Liver (tissue), 9 donors: ENCODE data around the gene SUPT16H. TPM values are rescaled to one million over a fixed set of nuclear protein-coding genes. Genes with fewer than 3 reads are reported as not detected.

Experiments used
- DNase-seq: peaks from one replicate; pipeline ENCODE4 v3.0.0-alpha.2; 2017; ENCODE audit warnings: low spot score
- H3K27ac ChIP-seq, 2 donors: one replicate each; pipeline ENCODE4 v1.7.0; 2013; ENCODE audit warnings: inconsistent platforms in 2 of 2, low read length in 2 of 2, control low read depth in 1 of 2, low read depth in 1 of 2, mild to moderate bottlenecking in 1 of 2
- H3K27me3 ChIP-seq, 4 donors: one replicate each; pipeline versions ENCODE4 v1.6.1 to v1.7.0; 2013; ENCODE audit warnings: low read length in 3 of 4, inconsistent platforms in 1 of 4, mild to moderate bottlenecking in 1 of 4, moderate library complexity in 1 of 4; ENCODE audit not compliant: control insufficient read depth in 4 of 4, insufficient read depth in 4 of 4
- H3K36me3 ChIP-seq, 4 donors: one replicate each; pipeline versions ENCODE4 v1.6.1 to v1.7.0; 2013; ENCODE audit warnings: low read length in 3 of 4, mild to moderate bottlenecking in 3 of 4, low read depth in 1 of 4, moderate library complexity in 1 of 4; ENCODE audit not compliant: control insufficient read depth in 4 of 4, insufficient read depth in 3 of 4
- H3K4me1 ChIP-seq, 4 donors: one replicate each; pipeline versions ENCODE4 v1.6.1 to v1.7.0; 2013; ENCODE audit warnings: low read length in 3 of 4, mild to moderate bottlenecking in 3 of 4, moderate library complexity in 1 of 4; ENCODE audit not compliant: control insufficient read depth in 4 of 4, insufficient read depth in 4 of 4
- H3K4me3 ChIP-seq, 3 donors: one replicate each; pipeline versions ENCODE4 v1.6.1 to v1.7.0; 2013; ENCODE audit warnings: low read length in 3 of 3, control low read depth in 1 of 3, low read depth in 1 of 3, mild to moderate bottlenecking in 1 of 3
- H3K9ac ChIP-seq, 2 donors: one replicate each; pipeline ENCODE4 v1.7.0; 2013; ENCODE audit warnings: low read length in 2 of 2, mild to moderate bottlenecking in 2 of 2, moderate library complexity in 2 of 2, control low read depth in 1 of 2, low read depth in 1 of 2
- H3K9me3 ChIP-seq, 4 donors: one replicate each; pipeline versions ENCODE4 v1.6.1 to v1.7.0; 2013; ENCODE audit warnings: low read length in 3 of 4; ENCODE audit not compliant: control insufficient read depth in 4 of 4
- ATF3 ChIP-seq: IDR thresholded peaks from 2 replicates; pipeline ENCODE4 v1.6.1; 2016; ENCODE audit warnings: antibody characterized with exemption
- EGR1 ChIP-seq, 2 donors: IDR thresholded peaks; 2 replicates each; pipeline ENCODE4 v1.6.1; 2016 to 2018; ENCODE audit warnings: antibody characterized with exemption in 2 of 2, low read depth in 2 of 2
- FOXA1 ChIP-seq: IDR thresholded peaks from 2 replicates; pipeline ENCODE4 v1.6.1; 2016; ENCODE audit warnings: antibody characterized with exemption
- FOXA2 ChIP-seq: IDR thresholded peaks from 2 replicates; pipeline ENCODE4 v1.6.1; 2016; ENCODE audit warnings: antibody characterized with exemption
- GABPA ChIP-seq, 2 donors: IDR thresholded peaks in 1 of 2; conservative IDR thresholded peaks in 1 of 2; 2 replicates each; pipeline ENCODE4 v1.6.1; 2016; ENCODE audit warnings: antibody characterized with exemption in 2 of 2, mild to moderate bottlenecking in 1 of 2, moderate library complexity in 1 of 2
- HNF4A ChIP-seq, 2 donors: conservative IDR thresholded peaks; 2 replicates each; pipeline ENCODE4 v1.6.1; 2016; ENCODE audit warnings: antibody characterized with exemption in 2 of 2, mild to moderate bottlenecking in 2 of 2
- HNF4G ChIP-seq: IDR thresholded peaks from 2 replicates; pipeline ENCODE4 v1.6.1; 2016; ENCODE audit warnings: antibody characterized with exemption
- JUND ChIP-seq, 2 donors: IDR thresholded peaks; 2 replicates each; pipeline ENCODE4 v1.6.1; 2016; ENCODE audit warnings: antibody characterized with exemption in 2 of 2
- MAX ChIP-seq: IDR thresholded peaks from 2 replicates; pipeline ENCODE4 v1.6.1; 2016; ENCODE audit warnings: antibody characterized with exemption
- NR2F2 ChIP-seq: IDR thresholded peaks from 2 replicates; pipeline ENCODE4 v1.6.1; 2016; ENCODE audit warnings: antibody characterized with exemption
- RAD21 ChIP-seq, 2 donors: IDR thresholded peaks; 2 replicates each; pipeline ENCODE4 v1.6.1; 2016; ENCODE audit warnings: antibody characterized with exemption in 2 of 2, mild to moderate bottlenecking in 2 of 2
- REST ChIP-seq: IDR thresholded peaks from 2 replicates; pipeline ENCODE4 v1.6.1; 2016; ENCODE audit warnings: antibody characterized with exemption, mild to moderate bottlenecking
- RXRA ChIP-seq, 2 donors: IDR thresholded peaks; 2 replicates each; pipeline ENCODE4 v1.6.1; 2017 to 2018; ENCODE audit warnings: antibody characterized with exemption in 2 of 2, mild to moderate bottlenecking in 1 of 2
- SP1 ChIP-seq: IDR thresholded peaks from 2 replicates; pipeline ENCODE4 v1.6.1; 2018; ENCODE audit warnings: antibody characterized with exemption, mild to moderate bottlenecking
- TAF1 ChIP-seq: conservative IDR thresholded peaks from 2 replicates; pipeline ENCODE4 v1.6.1; 2016; ENCODE audit warnings: antibody characterized with exemption, mild to moderate bottlenecking
- YY1 ChIP-seq: IDR thresholded peaks from 2 replicates; pipeline ENCODE4 v1.6.1; 2016; ENCODE audit warnings: antibody characterized with exemption, mild to moderate bottlenecking
- ZBTB33 ChIP-seq: IDR thresholded peaks from 2 replicates; pipeline ENCODE4 v1.6.1; 2016; ENCODE audit warnings: antibody characterized with exemption
- WGBS: extraction: QIAGEN DNeasy Blood & Tissue Kit; methylation state at CpG from one replicate; pipeline ENCODE4 v1.1.7; 2013; 5-methylcytosine and 5-hydroxymethylcytosine counted together
- polyA plus RNA-seq, 2 donors: library from polyadenylated mRNA; stranded (reverse) in 1 of 2; unstranded in 1 of 2; fragments of 200-250 nt in 1 of 2; fragments of >200 nt in 1 of 2; fragmentation: Nextera tagmentation in 1 of 2; extraction: Ambion mirVana in 1 of 2; gene quantifications; one replicate each; pipeline versions ENCODE4 v1.2.1 to v1.2.3, GENCODE V29; 2013 to 2015
- total RNA-seq, 2 donors: library from RNA; depleted of rRNA; stranded (reverse); fragments of >200 nt; gene quantifications; one replicate each; pipeline ENCODE4 v1.2.3, GENCODE V29; 2014
- TF ChIP-seq, protein P1 (sequence below): fragments of 150-350 bp; IDR thresholded peaks from 2 replicates; pipeline ENCODE4 v1.5.1; 2017; ENCODE audit warnings: improper control_type of control experiment, low read depth, low read length; ENCODE audit not compliant: missing input control
- donor health status: healthy.
- donor health status: healthy.
- donor health status: healthy.
- donor health status: healthy.
- donor health status: healthy.

Gene SUPT16H
- 10 to 100 TPM; 27.9 to 51.6 TPM for total RNA-seq
- 10 to 100 TPM; 18.6 to 19.8 TPM for polyA plus RNA-seq

- Histone ChIP-seq H3K9me3 (no peaks in the 10 kb centered on the region), H3K27me3 (no peaks in the 10 kb centered on the region), H3K9ac (peak within 1 kb of the TSS; percentile 66 to 83), H3K4me3 (peak within 1 kb of the TSS; percentile 69 to 98 (median 73)), H3K36me3 (peaks cover 0 to 12% (median 9%) of the 10 kb centered on the region in 4 donors), H3K4me1 (peaks cover 0 to 23% (median 17%) of the 10 kb centered on the region in 4 donors), H3K27ac (peak within 1 kb of the TSS; percentile 68 to 87)
- DNase-seq, result peak; percentile 91
- under 1% methylated on average over 54 of the region's 54 CpGs for WGBS
- TF ChIP-seq HNF4G, result peak; percentile 26
- no peak for TF ChIP-seq ATF3
- TF ChIP-seq REST, result no peak
- peak; percentile 39 for TF ChIP-seq TAF1
- peak; percentile 67 for TF ChIP-seq ZBTB33
- TF ChIP-seq, protein P1, sequence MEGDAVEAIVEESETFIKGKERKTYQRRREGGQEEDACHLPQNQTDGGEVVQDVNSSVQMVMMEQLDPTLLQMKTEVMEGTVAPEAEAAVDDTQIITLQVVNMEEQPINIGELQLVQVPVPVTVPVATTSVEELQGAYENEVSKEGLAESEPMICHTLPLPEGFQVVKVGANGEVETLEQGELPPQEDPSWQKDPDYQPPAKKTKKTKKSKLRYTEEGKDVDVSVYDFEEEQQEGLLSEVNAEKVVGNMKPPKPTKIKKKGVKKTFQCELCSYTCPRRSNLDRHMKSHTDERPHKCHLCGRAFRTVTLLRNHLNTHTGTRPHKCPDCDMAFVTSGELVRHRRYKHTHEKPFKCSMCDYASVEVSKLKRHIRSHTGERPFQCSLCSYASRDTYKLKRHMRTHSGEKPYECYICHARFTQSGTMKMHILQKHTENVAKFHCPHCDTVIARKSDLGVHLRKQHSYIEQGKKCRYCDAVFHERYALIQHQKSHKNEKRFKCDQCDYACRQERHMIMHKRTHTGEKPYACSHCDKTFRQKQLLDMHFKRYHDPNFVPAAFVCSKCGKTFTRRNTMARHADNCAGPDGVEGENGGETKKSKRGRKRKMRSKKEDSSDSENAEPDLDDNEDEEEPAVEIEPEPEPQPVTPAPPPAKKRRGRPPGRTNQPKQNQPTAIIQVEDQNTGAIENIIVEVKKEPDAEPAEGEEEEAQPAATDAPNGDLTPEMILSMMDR, result no peak
- TF ChIP-seq MAX, result peak; percentile 85
- peak in 1 of 2 donors; percentile 47 for TF ChIP-seq HNF4A (conservative IDR thresholded peaks at IDR 0.05)
- TF ChIP-seq YY1, result peak; percentile 86
- TF ChIP-seq FOXA2, result no peak
- TF ChIP-seq RAD21 (IDR thresholded peaks at IDR 0.05), result peak; percentile 37 to 41
- peak; percentile 94 to 98 for TF ChIP-seq GABPA (IDR thresholded peaks at IDR 0.05 in 1 of 2, conservative IDR thresholded peaks at IDR 0.05 in 1 of 2)
- peak; percentile 31 for TF ChIP-seq FOXA1
- TF ChIP-seq EGR1 (IDR thresholded peaks at IDR 0.05; ENCODE audit: low read depth in 2 of 2), result peak; percentile 71 to 86
- TF ChIP-seq SP1, result peak; percentile 81
- TF ChIP-seq JUND (IDR thresholded peaks at IDR 0.05), result no peak
- peak; percentile 92 for TF ChIP-seq NR2F2
- TF ChIP-seq RXRA (IDR thresholded peaks at IDR 0.05), result peak; percentile 57 to 79
Measured at GRCh38 chr14:21383848-21384493, at the start of gene SUPT16H. Gene SUPT16H, minus strand, starts transcription at chr14:21384019. Its CDS starts 92 bp downstream, at chr14:21383927.
